ENCODE measurements around the gene KIF20A.

KIF20A gene

GRCh38 chr5:138230981-138231589 lies 52.2 kb downstream of the KIF20A start:
- TF ChIP-seq CTCF (conservative IDR thresholded peaks at IDR 0.05; ENCODE audit: low read depth, low read length) = no peak
- H3K4me2 ChIP-seq = no peak overlapping the region

GRCh38 chr5:138233280-138233679 lies 54.4 kb downstream of the KIF20A start:
- no peaks in the 10 kb centered on the region for H3K36me3 ChIP-seq (ENCODE audit: insufficient read depth)
- no peak overlapping the region for H2AFZ ChIP-seq (ENCODE audit: low read depth)
- H3K4me1 ChIP-seq (ENCODE audit: low read depth, poor library complexity, severe bottlenecking) = no peaks in the 10 kb centered on the region
- no peaks in the 10 kb centered on the region for H3K27me3 ChIP-seq (ENCODE audit: insufficient read depth, low read depth)
- H3K27ac ChIP-seq = no peak overlapping the region
- no peak overlapping the region for H3K4me2 ChIP-seq
- no peak overlapping the region for H3K4me3 ChIP-seq (IDR thresholded peaks at IDR 0.05; ENCODE audit: insufficient read depth, low read depth, low read length)
- H3K79me2 ChIP-seq (ENCODE audit: insufficient read depth, low read depth) = no peaks in the 10 kb centered on the region
- no peak for TF ChIP-seq CTCF (conservative IDR thresholded peaks at IDR 0.05; ENCODE audit: low read depth, low read length)
- no peak overlapping the region for H3K9ac ChIP-seq
- no peaks in the 10 kb centered on the region for H4K20me1 ChIP-seq (ENCODE audit: insufficient read depth)

More at GRCh38 chr5:138230981-138231589, 52.2 kb downstream of the KIF20A start:
- H3K27ac ChIP-seq = no peak overlapping the region
- H3K9ac ChIP-seq = no peak overlapping the region
- H4K20me1 ChIP-seq (ENCODE audit: insufficient read depth) = no peaks in the 10 kb centered on the region
- H3K4me1 ChIP-seq (ENCODE audit: low read depth, poor library complexity, severe bottlenecking) = no peaks in the 10 kb centered on the region
- H2AFZ ChIP-seq (ENCODE audit: low read depth) = no peak overlapping the region
- no peak overlapping the region for H3K4me3 ChIP-seq (IDR thresholded peaks at IDR 0.05; ENCODE audit: insufficient read depth, low read depth, low read length)
- H3K27me3 ChIP-seq (ENCODE audit: insufficient read depth, low read depth) = no peaks in the 10 kb centered on the region
- no peaks in the 10 kb centered on the region for H3K36me3 ChIP-seq (ENCODE audit: insufficient read depth)
- no peaks in the 10 kb centered on the region for H3K79me2 ChIP-seq (ENCODE audit: insufficient read depth, low read depth)

GRCh38 chr5:138234651-138235050 lies 55.7 kb downstream of the KIF20A start:
- Histone ChIP-seq H3K27ac (no peak overlapping the region), H3K79me2 (ENCODE audit: insufficient read depth, low read depth) (no peaks in the 10 kb centered on the region), H3K4me1 (ENCODE audit: low read depth, poor library complexity, severe bottlenecking) (no peaks in the 10 kb centered on the region), H3K27me3 (ENCODE audit: insufficient read depth, low read depth) (no peaks in the 10 kb centered on the region), H3K9ac (no peak overlapping the region), H3K4me2 (no peak overlapping the region), H3K4me3 (IDR thresholded peaks at IDR 0.05; ENCODE audit: insufficient read depth, low read depth, low read length) (no peak overlapping the region), H3K36me3 (ENCODE audit: insufficient read depth) (no peaks in the 10 kb centered on the region), H2AFZ (ENCODE audit: low read depth) (no peak overlapping the region), H4K20me1 (ENCODE audit: insufficient read depth) (no peaks in the 10 kb centered on the region)
- no peak for TF ChIP-seq CTCF (conservative IDR thresholded peaks at IDR 0.05; ENCODE audit: low read depth, low read length)

Measured in KMS-11 (cell line).